Hepatocyte (in vitro differentiated cells): ENCODE data around the gene GRIN2C. TPM values are rescaled to one million over a fixed set of nuclear protein-coding genes. Genes with fewer than 3 reads are reported as not detected.

Experiments used
- DNase-seq: peaks from one replicate; pipeline ENCODE4 v3.0.0-alpha.2; 2016; ENCODE audit warnings: low spot score
- H2AFZ ChIP-seq: fragments of 200-600 bp; sonication (generic); 2 replicates; pipeline ENCODE4 v1.6.0; 2016; ENCODE audit warnings: antibody characterized with exemption, mild to moderate bottlenecking
- H3K27ac ChIP-seq: fragments of 200-600 bp; sonication (generic); 2 replicates; pipeline ENCODE4 v1.5.1; 2016; ENCODE audit warnings: mild to moderate bottlenecking
- H3K27me3 ChIP-seq: fragments of 200-600 bp; sonication (generic); 2 replicates; pipeline ENCODE4 v1.6.1; 2016
- H3K36me3 ChIP-seq: fragments of 200-600 bp; sonication (generic); replicated peaks from 2 replicates; pipeline ENCODE4 v1.5.1; 2016; ENCODE audit warnings: low read depth; ENCODE audit not compliant: insufficient read depth
- H3K4me1 ChIP-seq: fragments of 200-600 bp; sonication (generic); 2 replicates; pipeline ENCODE4 v1.5.1; 2016; ENCODE audit warnings: mild to moderate bottlenecking, moderate library complexity; ENCODE audit not compliant: insufficient read depth
- H3K4me2 ChIP-seq: fragments of 200-600 bp; sonication (generic); 2 replicates; pipeline ENCODE4 v1.6.0; 2016
- H3K4me3 ChIP-seq: fragments of 200-600 bp; sonication (generic); 2 replicates; pipeline ENCODE4 v1.5.1; 2016; ENCODE audit warnings: mild to moderate bottlenecking
- H3K79me2 ChIP-seq: fragments of 200-600 bp; sonication (generic); 2 replicates; pipeline ENCODE4 v1.6.0; 2017; ENCODE audit warnings: mild to moderate bottlenecking
- H3K9me2 ChIP-seq: fragments of 200-600 bp; sonication (generic); replicated peaks from 2 replicates; pipeline ENCODE4 v1.6.0; 2017; ENCODE audit warnings: mild to moderate bottlenecking; ENCODE audit not compliant: insufficient read depth
- H3K9me3 ChIP-seq: fragments of 200-600 bp; sonication (generic); 2 replicates; pipeline ENCODE4 v1.5.1; 2016; ENCODE audit warnings: low read depth, mild to moderate bottlenecking
- H4K20me1 ChIP-seq: fragments of 200-600 bp; sonication (generic); 2 replicates; pipeline ENCODE4 v1.6.0; 2016; ENCODE audit warnings: mild to moderate bottlenecking; ENCODE audit not compliant: insufficient read depth, poor library complexity, severe bottlenecking
- EZH2 ChIP-seq: fragments of 200-600 bp; sonication (generic); IDR thresholded peaks from 2 replicates; pipeline ENCODE4 v1.6.1; 2016; ENCODE audit warnings: antibody characterized with exemption, mild to moderate bottlenecking, borderline replicate concordance
- EZH2phosphoT487 ChIP-seq: fragments of 200-600 bp; sonication (generic); IDR thresholded peaks from one replicate; pipeline ENCODE4 v1.6.1; 2018; ENCODE audit warnings: antibody characterized with exemption, mild to moderate bottlenecking, low read depth, moderate library complexity; ENCODE audit not compliant: unreplicated experiment, severe bottlenecking
- WGBS: methylation state at CpG from one replicate; pipeline ENCODE4 v1.1.6; 2016; ENCODE audit warnings: low lambda C conversion rate; ENCODE audit errors: missing lambda C conversion rate; 5-methylcytosine and 5-hydroxymethylcytosine counted together
- polyA plus RNA-seq: library from polyadenylated mRNA; unstranded; fragments of >200 nt; fragmentation: Nextera tagmentation; extraction: Ambion mirVana; gene quantifications from 2 replicates; pipeline ENCODE4 v1.2.1, GENCODE V29; 2016
- total RNA-seq: library from RNA; depleted of rRNA; stranded (reverse); fragments of >200 nt; gene quantifications from 2 replicates; pipeline ENCODE4 v1.2.3, GENCODE V29; 2014
- TF ChIP-seq, protein P1 (sequence below): fragments of 200-600 bp; sonication (generic); IDR thresholded peaks from 2 replicates; pipeline ENCODE4 v1.5.1; 2016; ENCODE audit warnings: antibody characterized with exemption, mild to moderate bottlenecking; ENCODE audit not compliant: poor library complexity

The GRIN2C gene
- total and polyA plus RNA-seq, 2 experiments from 2014 or later = 0.27 TPM; not detected in 1

DNA sequence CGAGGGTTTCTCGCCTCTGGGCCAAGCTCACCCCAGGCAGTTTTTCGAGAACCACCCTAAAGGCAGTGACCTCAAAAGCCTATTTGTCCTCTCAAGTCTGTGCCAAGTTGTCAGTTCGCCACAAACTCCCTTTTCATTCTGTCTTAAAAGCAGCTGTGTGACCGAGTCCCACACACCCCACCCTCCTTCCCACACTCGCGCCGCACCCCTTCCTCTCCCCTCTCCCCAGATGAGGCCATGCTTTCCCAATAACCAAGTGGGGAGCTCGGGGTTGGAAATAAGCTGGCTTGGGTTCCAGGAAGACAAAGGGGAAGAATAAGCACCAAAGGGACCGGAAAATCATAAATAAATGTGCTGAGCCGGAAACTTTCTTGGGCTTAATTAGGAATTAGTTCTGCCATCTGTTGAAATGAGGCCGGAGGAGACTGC lies 36.7 kb downstream of the GRIN2C start:
- Histone ChIP-seq H4K20me1 (no peaks in the 10 kb centered on the region), H2AFZ (no peak overlapping the region), H3K4me1 (no peaks in the 10 kb centered on the region), H3K9me3 (no peaks in the 10 kb centered on the region), H3K9me2 (no peaks in the 10 kb centered on the region), H3K4me2 (no peak overlapping the region), H3K79me2 (no peaks in the 10 kb centered on the region), H3K36me3 (no peaks in the 10 kb centered on the region), H3K27me3 (no peaks in the 10 kb centered on the region), H3K4me3 (no peak overlapping the region), H3K27ac (no peak overlapping the region)
- no peak for DNase-seq
- WGBS = 95% methylated on average over 12 of the region's 12 CpGs
- TF ChIP-seq EZH2phosphoT487 (no peak), EZH2 (no peak)
- TF ChIP-seq, protein P1, sequence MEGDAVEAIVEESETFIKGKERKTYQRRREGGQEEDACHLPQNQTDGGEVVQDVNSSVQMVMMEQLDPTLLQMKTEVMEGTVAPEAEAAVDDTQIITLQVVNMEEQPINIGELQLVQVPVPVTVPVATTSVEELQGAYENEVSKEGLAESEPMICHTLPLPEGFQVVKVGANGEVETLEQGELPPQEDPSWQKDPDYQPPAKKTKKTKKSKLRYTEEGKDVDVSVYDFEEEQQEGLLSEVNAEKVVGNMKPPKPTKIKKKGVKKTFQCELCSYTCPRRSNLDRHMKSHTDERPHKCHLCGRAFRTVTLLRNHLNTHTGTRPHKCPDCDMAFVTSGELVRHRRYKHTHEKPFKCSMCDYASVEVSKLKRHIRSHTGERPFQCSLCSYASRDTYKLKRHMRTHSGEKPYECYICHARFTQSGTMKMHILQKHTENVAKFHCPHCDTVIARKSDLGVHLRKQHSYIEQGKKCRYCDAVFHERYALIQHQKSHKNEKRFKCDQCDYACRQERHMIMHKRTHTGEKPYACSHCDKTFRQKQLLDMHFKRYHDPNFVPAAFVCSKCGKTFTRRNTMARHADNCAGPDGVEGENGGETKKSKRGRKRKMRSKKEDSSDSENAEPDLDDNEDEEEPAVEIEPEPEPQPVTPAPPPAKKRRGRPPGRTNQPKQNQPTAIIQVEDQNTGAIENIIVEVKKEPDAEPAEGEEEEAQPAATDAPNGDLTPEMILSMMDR = no peak

DNA sequence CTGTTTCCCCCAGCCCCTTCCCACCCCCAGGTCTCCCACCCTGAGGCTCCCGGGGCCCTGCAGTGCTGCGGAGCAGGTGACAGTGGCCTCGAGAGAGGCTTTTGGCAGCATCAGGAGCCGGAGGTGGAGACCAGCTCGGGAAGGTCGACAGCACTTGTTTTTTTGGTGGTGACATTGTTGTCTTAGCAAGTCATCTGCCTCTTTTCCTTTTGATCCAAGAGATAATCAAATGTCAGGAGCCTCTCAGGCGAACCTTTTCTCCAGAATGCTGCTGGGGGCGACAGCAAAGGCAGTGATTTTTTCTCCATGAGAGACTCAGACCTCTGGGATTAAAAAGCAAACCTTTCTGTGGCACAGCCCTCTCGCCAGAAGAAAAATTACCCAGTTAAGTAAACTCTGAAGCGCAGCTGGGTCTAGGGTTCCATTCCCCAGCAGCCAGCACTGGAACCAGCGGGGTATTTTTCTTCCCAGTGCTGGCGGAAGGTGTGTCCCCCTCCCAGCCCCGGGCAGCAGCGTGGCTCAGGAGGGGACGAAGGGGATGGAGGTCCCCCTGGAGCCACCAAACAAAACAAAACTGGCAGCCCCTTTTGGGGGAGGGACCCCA lies 37.2 kb downstream of the GRIN2C start:
- Histone ChIP-seq H4K20me1 (no peaks in the 10 kb centered on the region), H3K4me2 (no peak overlapping the region), H3K9me3 (no peaks in the 10 kb centered on the region), H3K9me2 (no peaks in the 10 kb centered on the region), H3K4me1 (no peaks in the 10 kb centered on the region), H2AFZ (no peak overlapping the region), H3K79me2 (no peaks in the 10 kb centered on the region), H3K27ac (no peak overlapping the region), H3K36me3 (no peaks in the 10 kb centered on the region), H3K4me3 (no peak overlapping the region), H3K27me3 (no peaks in the 10 kb centered on the region)
- no peak for DNase-seq
- TF ChIP-seq EZH2 (no peak), EZH2phosphoT487 (no peak)
- TF ChIP-seq, protein P1 = no peak
- WGBS = 83% methylated on average over 15 of the region's 15 CpGs

DNA sequence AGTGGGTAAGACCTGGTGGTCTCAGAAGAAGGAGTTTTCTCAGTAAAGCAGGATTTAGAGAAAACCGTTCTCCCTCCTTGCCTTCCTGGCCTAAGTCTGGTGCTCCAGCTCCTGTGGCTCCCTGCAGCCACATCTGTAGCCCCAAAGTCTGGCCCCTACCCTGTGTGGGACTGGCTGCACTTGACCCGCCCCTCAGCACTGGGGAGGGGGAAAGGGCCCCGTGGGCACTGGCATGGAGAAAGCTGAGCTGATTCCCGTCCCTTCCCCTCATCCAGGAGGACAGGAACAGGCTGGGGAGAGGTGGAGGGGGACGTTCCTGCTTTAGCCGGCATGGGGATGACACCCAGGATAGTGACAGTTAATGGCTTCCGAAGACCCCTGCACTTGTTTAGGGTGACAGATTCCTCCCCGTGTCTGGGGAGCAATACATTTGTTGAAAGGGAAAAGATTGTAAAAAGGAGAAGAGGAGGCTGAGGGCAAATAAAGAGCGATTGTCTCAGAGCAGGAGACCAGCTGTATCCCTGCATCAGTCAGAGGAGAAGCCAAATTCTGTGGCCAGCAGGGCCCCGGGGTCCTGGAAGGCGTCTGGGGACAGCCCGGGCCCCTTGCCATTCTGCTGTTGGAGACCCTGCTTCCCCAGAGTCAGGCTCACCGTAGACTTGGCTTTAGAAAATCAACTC lies 37.9 kb downstream of the GRIN2C start:
- Histone ChIP-seq H3K79me2 (no peaks in the 10 kb centered on the region), H2AFZ (no peak overlapping the region), H3K27me3 (no peaks in the 10 kb centered on the region), H3K36me3 (no peaks in the 10 kb centered on the region), H3K4me2 (no peak overlapping the region), H3K4me3 (no peak overlapping the region), H3K4me1 (no peaks in the 10 kb centered on the region), H4K20me1 (no peaks in the 10 kb centered on the region), H3K27ac (no peak overlapping the region), H3K9me3 (no peaks in the 10 kb centered on the region), H3K9me2 (no peaks in the 10 kb centered on the region)
- DNase-seq = no peak
- WGBS = 85% methylated on average over 13 of the region's 13 CpGs
- TF ChIP-seq EZH2 (no peak), EZH2phosphoT487 (no peak)
- TF ChIP-seq, protein P1 = no peak
